Measurements from ENCODE around the gene MACROH2A1. TPM values are rescaled to one million over a fixed set of nuclear protein-coding genes. Genes with fewer than 3 reads are reported as not detected.

The MACROH2A1 gene
- total RNA-seq, 2 experiments from 2014 or later = 201 to 208 TPM

- DNase-seq = no peak
- Mint-ChIP-seq H3K36me3 (no peaks in the 10 kb centered on the region), H3K4me1 (peaks cover 7% of the 10 kb centered on the region), H3K27me3 (no peaks in the 10 kb centered on the region), H3K27ac (no peak overlapping the region), H3K4me3 (no peak overlapping the region), H3K9me3 (no peaks in the 10 kb centered on the region)
Measured at GRCh38 chr5:135320718-135321484, 78.1 kb downstream of the MACROH2A1 start.

DNA sequence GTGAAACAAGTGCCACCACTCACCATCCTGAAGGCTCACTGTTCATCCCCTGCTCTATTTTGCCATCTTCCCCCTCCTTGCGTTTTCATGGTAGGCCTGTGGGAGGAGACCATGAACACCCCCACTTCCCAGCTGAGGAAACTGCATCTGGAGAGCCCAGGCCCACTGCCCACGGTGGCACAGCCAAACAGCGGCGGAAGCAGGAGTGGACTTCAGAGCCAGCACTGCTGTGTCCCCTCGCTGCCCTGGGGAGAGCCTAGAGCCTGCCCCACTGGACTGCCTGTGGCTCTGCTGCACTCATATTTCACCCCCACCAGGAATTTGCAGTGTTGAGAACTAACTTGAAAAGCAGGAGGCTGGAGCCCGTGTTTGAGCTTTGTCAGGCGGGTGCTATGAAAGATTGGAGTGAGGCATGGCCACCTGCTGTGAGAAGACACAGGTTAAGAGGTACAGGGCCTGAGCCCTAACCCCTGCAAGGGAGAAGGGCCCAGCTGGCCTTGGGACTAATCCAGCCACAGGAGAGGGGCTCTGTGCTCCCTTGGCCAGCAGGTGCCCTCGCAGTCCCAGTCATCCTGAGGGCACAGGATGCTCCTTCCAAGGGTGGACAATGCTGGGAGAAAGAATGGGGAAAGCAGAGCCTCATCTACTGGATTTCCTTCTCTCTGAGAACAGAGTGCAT lies 79.0 kb downstream of the MACROH2A1 start:
- no peak overlapping the region for H3K27ac Mint-ChIP-seq
- H3K27me3 Mint-ChIP-seq = no peaks in the 10 kb centered on the region
- H3K4me1 Mint-ChIP-seq = peaks cover under 1% of the 10 kb centered on the region
- no peaks in the 10 kb centered on the region for H3K36me3 Mint-ChIP-seq
- H3K9me3 Mint-ChIP-seq = no peaks in the 10 kb centered on the region
- no peak for DNase-seq
- no peak overlapping the region for H3K4me3 Mint-ChIP-seq

DNA sequence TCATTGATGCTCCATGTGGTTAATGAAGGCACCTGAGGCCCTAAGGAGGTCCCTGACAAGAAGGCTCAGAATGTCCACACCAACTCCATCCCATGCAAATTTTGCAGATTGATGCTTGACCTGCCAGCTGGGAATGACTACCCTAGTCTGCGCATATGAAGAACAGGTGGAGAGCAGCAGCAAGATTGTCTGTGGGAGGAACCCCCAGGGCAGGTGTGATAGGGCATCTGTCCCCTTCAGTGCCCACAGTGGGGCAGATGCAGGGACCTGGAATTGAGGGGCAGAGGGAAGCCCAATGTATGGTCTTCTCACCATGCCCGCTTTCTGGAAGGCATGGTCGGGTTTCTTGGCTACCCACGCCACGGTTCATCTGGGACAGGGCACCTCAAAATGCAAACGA lies 79.6 kb downstream of the MACROH2A1 start:
- H3K4me1 Mint-ChIP-seq = no peaks in the 10 kb centered on the region
- no peaks in the 10 kb centered on the region for H3K9me3 Mint-ChIP-seq
- no peak overlapping the region for H3K4me3 Mint-ChIP-seq
- H3K36me3 Mint-ChIP-seq = no peaks in the 10 kb centered on the region
- DNase-seq = no peak
- no peaks in the 10 kb centered on the region for H3K27me3 Mint-ChIP-seq
- no peak overlapping the region for H3K27ac Mint-ChIP-seq

DNA sequence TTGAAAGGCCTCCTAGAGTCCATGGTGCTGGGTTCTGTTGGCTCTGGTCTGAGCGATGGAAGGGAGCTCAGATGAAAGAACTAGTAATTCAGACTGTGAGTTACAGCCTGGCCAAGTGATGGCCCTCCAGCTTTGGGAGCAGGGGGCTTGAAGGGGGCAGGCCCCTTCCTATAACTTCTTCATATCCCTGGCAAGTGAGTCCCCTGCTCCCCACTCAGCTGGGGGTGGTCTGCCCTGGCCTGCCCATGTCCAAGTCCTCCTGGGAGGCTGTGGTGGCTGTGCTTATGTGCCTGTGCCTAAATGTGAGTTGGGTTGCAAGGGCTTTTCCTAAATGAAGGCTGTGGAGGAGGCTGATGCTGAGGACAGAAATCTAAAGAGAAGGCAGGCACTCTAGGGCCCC lies 80.1 kb downstream of the MACROH2A1 start:
- Mint-ChIP-seq H3K4me1 (no peaks in the 10 kb centered on the region), H3K27ac (no peak overlapping the region), H3K9me3 (no peaks in the 10 kb centered on the region), H3K4me3 (no peak overlapping the region), H3K27me3 (no peaks in the 10 kb centered on the region), H3K36me3 (no peaks in the 10 kb centered on the region)
- DNase-seq = no peak

DNA sequence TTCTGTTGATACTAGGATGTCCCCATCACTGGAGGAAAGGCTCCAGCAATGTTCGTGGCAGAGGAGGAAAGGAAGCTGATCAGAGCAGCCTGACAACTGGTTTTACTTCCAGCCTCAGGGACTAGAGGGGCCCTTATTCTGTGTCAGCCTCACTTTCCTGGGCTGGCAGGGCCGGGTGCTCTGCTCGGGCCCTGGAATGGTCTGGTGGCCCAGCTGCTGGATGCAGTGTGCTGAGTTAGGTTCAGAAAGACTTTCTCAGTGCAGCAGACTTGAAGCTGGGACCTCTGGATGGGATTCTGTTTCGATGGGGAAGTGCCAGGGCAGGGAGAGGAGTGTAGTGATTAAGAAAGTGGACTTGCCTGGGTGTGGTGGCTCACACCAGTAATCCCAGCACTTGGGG lies 81.0 kb downstream of the MACROH2A1 start:
- no peak overlapping the region for H3K27ac Mint-ChIP-seq

GRCh38 chr5:135317286-135317685 lies 81.7 kb downstream of the MACROH2A1 start:
- Mint-ChIP-seq H3K9me3 (no peaks in the 10 kb centered on the region), H3K36me3 (no peaks in the 10 kb centered on the region), H3K27ac (no peak overlapping the region), H3K4me3 (no peak overlapping the region), H3K27me3 (no peaks in the 10 kb centered on the region), H3K4me1 (peaks cover 7% of the 10 kb centered on the region)
- DNase-seq = no peak

More for the DNA sequence above, 81.0 kb downstream of the MACROH2A1 start:
- Mint-ChIP-seq H3K27me3 (no peaks in the 10 kb centered on the region), H3K9me3 (no peaks in the 10 kb centered on the region), H3K36me3 (no peaks in the 10 kb centered on the region), H3K4me3 (no peak overlapping the region), H3K4me1 (peaks cover 7% of the 10 kb centered on the region)
- no peak for DNase-seq

DNA sequence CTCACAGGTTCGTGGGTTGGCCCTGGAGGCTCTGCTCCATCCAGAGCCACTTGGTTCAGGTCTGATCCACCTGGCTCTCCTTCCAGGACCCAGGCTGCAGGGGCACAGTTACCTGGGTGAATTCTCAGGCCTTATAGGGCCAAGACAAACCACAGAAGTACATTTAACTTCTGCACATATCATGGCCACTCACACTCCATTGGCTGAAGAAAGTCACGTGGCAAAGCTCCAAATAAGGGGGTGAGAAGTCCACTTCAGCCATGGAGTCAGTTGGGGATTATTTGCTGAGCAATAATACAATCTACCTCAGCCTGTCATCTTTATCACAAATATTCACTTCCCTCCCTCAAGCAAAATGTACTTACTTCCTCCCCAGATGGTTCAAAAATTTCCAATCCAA lies 83.6 kb downstream of the MACROH2A1 start:
- Mint-ChIP-seq H3K4me3 (no peak overlapping the region), H3K36me3 (no peaks in the 10 kb centered on the region), H3K27ac (no peak overlapping the region), H3K9me3 (no peaks in the 10 kb centered on the region), H3K27me3 (no peaks in the 10 kb centered on the region), H3K4me1 (peaks cover 11% of the 10 kb centered on the region)
- DNase-seq = no peak

DNA sequence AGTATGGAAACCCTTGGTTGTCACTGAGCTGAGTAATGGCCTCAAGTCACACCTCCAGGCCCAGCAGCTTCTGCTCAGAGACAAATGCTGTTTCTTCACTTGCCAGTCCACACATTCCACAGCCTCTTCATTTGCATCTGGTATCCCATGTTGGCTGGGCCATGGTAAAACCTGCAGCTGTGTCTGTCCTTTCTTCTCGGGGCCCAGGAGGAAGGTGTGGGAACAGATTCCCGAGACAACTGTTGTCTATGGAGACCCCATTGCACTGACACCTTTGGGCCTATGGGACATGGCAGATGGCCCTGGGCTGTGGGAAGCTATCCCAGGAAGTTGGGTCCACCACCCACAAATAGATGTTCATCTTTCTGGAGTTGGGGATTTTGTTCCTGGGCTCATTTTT lies 85.1 kb downstream of the MACROH2A1 start:
- Mint-ChIP-seq H3K27ac (no peak overlapping the region), H3K9me3 (no peaks in the 10 kb centered on the region), H3K36me3 (no peaks in the 10 kb centered on the region), H3K4me1 (peaks cover 22% of the 10 kb centered on the region), H3K27me3 (no peaks in the 10 kb centered on the region), H3K4me3 (no peak overlapping the region)
- no peak for DNase-seq

GRCh38 chr5:135313405-135313804 lies 85.6 kb downstream of the MACROH2A1 start:
- Mint-ChIP-seq H3K4me3 (no peak overlapping the region), H3K4me1 (peaks cover 22% of the 10 kb centered on the region), H3K27ac (no peak overlapping the region), H3K36me3 (no peaks in the 10 kb centered on the region), H3K27me3 (no peaks in the 10 kb centered on the region), H3K9me3 (no peaks in the 10 kb centered on the region)
- DNase-seq = no peak

GRCh38 chr5:135312255-135312935 lies 86.6 kb downstream of the MACROH2A1 start:
- Mint-ChIP-seq H3K4me1 (peaks cover 22% of the 10 kb centered on the region), H3K9me3 (no peaks in the 10 kb centered on the region), H3K4me3 (no peak overlapping the region), H3K36me3 (no peaks in the 10 kb centered on the region), H3K27ac (no peak overlapping the region), H3K27me3 (no peaks in the 10 kb centered on the region)
- DNase-seq = no peak

- Mint-ChIP-seq H3K4me1 (peaks cover 22% of the 10 kb centered on the region), H3K4me3 (no peak overlapping the region), H3K9me3 (no peaks in the 10 kb centered on the region), H3K27me3 (peaks cover 3% of the 10 kb centered on the region), H3K27ac (no peak overlapping the region), H3K36me3 (no peaks in the 10 kb centered on the region)
- DNase-seq = no peak
Measured at GRCh38 chr5:135310328-135310989, 88.6 kb downstream of the MACROH2A1 start.

DNA sequence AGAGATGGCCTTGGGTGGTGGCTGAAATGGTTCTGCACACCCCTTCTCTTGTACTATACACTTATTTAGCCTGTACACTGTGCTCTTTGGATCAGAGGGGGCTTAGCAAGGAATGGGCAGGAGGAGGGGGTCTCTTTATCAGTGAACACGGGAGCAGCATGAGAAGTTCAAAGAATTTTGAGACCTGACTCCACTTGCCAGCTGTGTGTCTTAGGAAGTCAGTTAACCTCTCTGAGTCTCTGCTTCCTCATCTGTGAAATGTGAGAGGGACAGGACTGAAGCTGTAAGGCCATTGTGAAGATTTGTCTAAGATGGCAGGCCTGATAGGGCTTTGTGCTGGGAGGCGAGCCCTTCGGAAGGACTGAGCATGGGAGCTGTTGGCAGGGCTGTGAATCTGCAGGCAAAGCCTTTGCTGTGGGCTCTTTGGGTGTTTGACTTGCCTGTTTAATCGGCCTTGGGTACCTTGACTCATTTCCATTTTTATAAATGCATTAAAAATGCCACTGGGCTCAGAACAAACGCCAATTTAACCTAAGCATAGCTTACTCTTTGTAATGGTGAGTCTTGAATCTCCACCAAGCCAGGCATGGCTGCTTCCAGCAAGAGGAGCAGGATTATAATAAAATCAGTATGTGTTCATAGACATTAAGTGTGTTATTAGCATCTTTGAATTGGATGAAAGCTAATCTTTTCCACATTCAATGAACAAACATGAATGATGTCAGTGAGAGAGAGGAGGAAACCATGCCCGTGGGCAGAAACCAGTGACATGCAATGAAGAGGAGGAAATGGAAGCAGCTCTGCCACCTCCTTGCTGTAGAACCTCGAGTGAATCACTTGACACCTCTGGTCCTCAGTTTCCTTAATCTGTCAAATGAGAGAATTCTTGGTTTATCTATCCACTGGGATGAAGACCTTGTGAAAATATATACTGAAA lies 89.4 kb downstream of the MACROH2A1 start:
- peak overlapping the region; percentile 42 for H3K27ac Mint-ChIP-seq

DNA sequence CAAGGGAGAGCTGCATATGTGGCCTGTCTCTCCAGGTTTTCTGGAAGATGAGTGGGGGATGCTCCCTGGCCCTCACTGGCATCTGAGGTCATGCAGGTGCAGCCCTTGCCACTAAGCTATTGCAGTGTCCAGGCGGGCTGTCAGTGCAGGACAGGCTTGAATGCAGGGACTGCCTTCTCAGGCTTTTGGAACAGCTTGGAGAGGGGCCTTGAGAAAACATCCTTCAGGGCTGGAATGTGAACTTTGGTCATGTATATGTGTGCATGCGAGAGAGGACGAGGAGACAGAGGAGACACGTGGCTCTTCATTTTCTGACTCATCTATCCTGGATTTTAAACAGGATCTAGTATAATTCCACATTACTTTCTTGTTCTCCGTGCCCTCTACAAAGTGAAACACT lies 90.3 kb downstream of the MACROH2A1 start:
- Mint-ChIP-seq H3K27me3 (peaks cover 9% of the 10 kb centered on the region), H3K4me3 (no peak overlapping the region), H3K27ac (no peak overlapping the region), H3K4me1 (peaks cover 22% of the 10 kb centered on the region), H3K9me3 (no peaks in the 10 kb centered on the region), H3K36me3 (no peaks in the 10 kb centered on the region)
- DNase-seq = no peak

More for the DNA sequence above, 89.4 kb downstream of the MACROH2A1 start:
- H3K4me3 Mint-ChIP-seq = no peak overlapping the region
- H3K36me3 Mint-ChIP-seq = no peaks in the 10 kb centered on the region
- no peaks in the 10 kb centered on the region for H3K9me3 Mint-ChIP-seq
- peaks cover 9% of the 10 kb centered on the region for H3K27me3 Mint-ChIP-seq
- DNase-seq = no peak
- peaks cover 22% of the 10 kb centered on the region for H3K4me1 Mint-ChIP-seq

DNA sequence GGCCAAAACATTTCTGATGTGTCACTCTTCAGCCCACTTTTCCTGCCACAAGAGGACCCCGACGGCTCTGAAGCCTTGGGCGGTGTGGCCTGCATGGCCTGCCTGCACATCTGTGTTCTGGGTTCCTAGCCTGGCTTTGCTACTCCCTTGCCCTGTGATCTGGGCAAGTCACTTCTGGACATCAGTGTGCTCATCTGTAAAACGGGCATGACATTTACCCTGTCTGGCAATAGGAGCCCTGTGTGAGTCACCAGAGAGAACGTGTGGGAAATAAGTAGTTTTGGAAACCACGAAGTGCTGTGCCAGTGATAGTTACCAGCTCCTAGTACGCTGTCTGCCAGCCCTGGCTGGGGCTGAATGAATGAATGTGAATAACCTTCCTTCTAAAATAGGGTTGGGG lies 90.8 kb downstream of the MACROH2A1 start:
- Mint-ChIP-seq H3K27ac (no peak overlapping the region), H3K9me3 (no peaks in the 10 kb centered on the region), H3K27me3 (peaks cover 9% of the 10 kb centered on the region), H3K4me3 (no peak overlapping the region), H3K4me1 (peaks cover 17% of the 10 kb centered on the region), H3K36me3 (no peaks in the 10 kb centered on the region)
- no peak for DNase-seq

All from activated naive CD8-positive, alpha-beta T cell treated with anti-CD3 and anti-CD28 coated beads for 36 hours (primary cell).